GM19438 (cell line): ENCODE data around the gene ZNF784.

ENCODE experiments used
- ATAC-seq: cut with Tn5 transposase; IDR thresholded peaks from one replicate; pipeline ENCODE4 v1.9.1; 2021; ENCODE audit warnings: low read depth; ENCODE audit not compliant: unreplicated experiment

The ZNF784 gene, protein sequence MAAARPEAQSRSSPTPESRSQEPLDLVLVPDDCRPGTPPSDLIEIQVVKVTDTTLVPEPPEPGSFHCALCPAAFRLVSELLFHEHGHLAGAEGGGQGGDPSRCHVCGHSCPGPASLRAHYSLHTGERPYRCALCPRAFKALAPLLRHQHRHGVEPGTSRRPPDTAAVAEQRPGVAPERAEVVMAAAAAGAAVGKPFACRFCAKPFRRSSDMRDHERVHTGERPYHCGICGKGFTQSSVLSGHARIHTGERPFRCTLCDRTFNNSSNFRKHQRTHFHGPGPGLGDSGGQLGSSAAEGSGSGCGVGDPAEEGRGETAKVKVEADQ

DNA sequence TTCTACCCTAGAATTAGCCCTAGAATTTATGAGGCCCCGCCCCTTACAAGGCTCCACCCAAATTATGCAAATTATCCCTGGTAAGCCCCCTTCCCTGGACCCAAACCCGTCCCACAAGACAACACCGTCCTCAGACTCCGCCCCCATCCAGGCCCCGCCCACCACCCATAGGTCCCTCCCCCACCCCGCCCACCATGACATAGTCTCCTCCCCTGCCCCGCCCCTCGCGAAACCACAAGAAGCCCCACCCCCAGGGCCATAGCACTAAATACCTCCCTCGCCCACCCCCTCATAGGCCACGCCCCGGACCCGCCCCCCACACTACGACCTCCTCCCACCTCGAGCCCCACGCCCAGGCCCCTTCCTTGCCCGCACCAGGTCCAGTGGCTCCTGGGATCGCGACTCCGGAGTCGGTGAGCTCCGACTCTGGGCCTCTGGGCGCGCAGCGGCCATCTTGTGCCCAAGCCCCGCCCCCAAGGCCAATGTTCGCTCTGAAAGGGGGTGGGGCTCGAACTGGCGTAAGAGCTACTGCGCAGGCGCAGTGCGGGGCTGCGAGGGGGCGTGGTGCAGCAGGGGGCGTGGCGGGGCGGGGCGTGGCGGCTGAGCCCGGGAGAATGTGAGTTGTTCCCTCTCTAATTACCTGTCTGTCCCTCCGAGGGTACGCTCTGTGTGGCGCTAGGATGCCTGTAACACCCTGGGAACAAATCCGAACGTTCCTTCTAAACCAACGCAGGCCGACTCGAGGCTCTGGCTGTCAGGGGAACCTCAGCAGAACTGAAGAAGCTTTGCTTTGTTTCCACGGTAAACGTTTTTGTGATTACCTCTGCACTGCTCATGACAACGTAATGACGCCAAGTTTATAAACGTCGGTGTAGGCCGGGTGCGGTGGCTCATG, at the start of gene ZNF784:
ZNF784 (minus strand) TSS at position 458 of the 895 bp plus-strand sequence; CDS start at position 453, 5 bp downstream.
- no peak for ATAC-seq

DNA sequence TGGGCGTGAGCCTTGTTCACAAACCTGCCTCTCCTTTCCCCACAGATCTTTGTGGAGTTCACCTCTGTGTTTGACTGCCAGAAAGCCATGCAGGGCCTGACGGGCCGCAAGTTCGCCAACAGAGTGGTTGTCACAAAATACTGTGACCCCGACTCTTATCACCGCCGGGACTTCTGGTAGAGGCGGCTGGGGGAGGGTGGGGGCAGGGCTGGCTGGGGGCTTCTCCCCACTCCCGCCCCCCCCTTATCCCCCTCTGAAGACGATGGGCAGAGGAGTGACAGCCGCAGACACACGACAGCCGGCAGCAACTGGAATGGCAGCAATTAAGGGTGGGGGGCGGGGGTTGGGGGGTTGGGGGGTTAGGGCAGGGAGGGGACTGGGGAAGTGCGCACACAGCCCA, 49.5 kb upstream of the ZNF784 start:
- no peak for ATAC-seq

DNA sequence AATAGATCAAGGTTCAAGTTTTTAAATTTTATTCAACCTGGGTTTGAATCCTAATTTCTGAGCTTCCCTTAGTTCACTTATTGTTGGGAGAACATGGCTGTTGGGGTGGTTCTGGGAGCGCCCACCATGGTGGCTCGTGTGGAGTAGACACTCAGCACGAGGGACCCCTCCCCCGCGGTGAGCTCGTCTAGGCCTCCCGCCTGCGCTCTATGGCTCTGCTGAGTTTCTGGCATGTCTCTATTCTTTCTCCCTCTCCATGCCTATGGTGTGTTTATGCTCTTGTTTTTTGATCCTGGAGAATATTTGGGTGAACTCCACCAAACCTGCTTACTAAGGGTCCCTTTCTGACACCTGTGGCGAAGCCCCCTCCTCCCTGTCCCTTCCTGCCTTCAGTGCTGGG, 49.1 kb upstream of the ZNF784 start:
- ATAC-seq: no peak

DNA sequence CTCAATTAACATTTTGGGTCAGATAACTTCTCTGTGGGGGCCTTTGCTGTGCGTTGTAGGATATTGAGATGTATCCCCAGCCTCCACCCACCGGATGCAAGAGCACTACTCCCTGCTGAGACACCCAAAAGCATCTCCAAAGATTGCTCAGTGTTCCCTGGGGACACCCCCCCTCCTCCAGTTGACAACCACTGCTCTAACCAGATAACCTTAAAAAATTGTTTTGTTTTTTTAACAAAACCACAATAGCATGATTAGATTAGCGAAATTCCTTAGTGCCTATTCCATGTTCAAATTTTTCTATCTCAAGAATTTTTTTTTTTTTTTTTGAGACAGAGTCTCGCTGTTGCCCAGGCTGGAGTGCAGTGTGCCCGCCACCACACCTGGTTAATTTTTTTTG, 48.1 kb upstream of the ZNF784 start:
- no peak for ATAC-seq

DNA sequence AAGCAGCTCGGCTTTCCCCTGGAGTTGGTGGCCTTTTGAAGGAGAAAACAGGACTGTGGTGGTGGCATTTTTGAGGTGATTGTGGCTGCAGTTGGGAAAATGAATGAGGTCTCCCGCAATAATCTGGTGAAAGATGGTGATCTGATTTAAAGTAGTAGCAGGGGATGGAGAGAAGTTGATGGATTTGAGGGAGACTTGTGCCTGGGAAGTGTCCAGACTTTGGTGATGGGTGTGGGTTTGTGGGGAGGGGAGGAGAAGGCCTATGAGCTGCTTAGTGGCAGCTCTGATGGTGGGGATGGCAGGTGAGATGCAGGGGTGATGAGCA, 46.6 kb upstream of the ZNF784 start:
- no peak for ATAC-seq

DNA sequence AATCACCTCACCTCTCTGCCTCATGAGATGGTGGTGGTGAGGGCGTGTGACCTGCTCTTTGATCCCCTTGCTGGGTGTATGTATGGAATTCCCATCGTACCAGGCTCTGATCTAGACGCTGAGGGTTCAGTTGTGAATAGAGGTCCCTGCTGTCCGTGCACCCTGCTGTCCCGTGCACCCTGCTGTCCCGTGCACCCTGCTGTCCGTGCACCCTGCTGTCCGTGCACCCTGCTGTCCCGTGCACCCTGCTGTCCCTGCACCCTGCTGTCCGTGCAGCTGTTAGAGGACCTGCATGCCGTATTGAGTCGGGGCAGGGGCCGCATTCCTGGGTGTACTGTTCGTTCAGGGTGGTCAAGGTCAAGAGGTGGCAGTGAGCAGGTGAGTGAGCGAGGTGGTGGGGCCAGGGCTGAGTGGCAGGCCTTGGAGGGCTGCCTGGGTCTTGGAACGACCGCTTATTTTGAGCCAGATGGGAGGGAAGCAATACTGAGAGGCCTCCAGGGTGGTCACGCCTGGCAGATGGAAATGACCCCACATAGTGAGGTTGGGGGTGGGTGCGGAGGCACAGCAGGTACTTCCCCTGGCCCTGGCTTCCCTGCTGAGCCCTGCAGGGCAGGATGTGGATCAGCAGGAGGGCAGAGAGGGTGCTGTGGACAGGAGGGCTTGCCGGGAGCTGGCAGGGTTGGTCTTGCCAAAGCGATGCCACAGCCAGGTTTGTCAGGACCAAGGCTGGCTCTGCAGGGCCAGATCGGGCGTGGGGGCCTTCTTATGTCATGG, 46.1 kb upstream of the ZNF784 start:
- ATAC-seq: no peak

DNA sequence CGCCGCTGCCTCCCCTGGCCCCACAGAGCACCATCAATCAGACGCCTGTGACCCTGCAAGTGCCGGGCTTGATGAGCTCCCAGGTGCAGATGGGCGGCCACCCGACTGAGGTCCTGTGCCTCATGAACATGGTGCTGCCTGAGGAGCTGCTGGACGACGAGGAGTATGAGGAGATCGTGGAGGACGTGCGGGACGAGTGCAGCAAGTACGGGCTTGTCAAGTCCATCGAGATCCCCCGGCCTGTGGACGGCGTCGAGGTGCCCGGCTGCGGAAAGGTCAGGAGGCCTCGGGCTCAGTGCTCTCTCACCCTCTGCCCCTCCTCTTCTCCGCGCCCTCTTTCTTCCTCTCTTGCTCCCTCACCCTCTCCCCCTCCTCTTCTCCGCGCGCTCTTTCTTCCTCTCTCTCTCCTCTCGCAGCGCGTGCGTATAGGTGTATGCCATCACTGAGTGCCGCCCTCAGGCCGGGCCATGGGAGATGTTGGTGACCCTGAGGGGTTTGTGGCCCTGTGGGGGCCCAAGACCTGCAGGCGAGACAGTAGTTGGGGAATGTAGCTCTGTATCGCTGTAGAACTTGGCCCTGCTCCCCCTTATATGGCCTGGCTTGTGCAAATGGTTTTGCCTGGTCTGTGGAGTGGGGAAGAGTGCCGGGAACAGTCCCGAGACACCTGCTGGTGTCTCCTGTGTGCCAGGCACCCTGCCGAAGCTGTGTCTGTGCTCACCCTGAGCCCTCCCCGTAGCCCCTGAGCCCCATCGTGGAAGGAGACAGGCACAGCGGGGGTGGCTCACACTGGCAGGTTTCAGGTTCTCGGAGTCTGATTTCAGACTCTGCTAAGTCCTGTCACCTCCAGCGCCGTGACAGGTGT, 45.3 kb upstream of the ZNF784 start:
- no peak for ATAC-seq

DNA sequence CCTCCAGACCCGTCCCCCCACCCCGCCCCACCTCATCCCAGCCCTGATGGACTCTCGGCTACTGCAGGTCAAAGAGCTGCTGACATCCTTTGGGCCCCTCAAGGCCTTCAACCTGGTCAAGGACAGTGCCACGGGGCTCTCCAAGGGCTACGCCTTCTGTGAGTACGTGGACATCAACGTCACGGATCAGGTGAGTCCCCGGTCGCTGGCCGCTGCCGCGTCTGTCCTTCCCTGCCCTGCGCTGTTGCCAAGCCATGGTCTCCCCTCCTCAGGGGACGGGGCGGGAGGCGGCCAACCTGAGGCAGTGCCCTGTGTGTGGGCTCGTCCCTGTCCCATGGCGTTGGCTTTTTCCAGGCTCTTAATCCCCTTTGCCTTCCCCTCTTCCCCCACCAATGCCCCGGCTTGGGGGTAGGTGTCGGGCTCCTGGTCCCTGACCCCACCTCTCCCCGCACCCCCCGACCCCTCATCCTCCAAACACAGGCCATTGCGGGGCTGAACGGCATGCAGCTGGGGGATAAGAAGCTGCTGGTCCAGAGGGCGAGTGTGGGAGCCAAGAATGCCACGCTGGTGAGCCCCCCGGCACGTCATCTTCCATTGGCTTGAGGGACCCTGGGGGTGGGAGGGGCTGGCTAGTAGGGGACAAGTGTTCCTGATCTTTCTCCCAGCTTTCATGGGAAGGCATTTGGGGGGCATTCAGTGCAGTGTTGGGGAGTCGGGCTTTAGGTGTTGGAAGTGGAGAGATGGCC, 44.4 kb upstream of the ZNF784 start:
- no peak for ATAC-seq

DNA sequence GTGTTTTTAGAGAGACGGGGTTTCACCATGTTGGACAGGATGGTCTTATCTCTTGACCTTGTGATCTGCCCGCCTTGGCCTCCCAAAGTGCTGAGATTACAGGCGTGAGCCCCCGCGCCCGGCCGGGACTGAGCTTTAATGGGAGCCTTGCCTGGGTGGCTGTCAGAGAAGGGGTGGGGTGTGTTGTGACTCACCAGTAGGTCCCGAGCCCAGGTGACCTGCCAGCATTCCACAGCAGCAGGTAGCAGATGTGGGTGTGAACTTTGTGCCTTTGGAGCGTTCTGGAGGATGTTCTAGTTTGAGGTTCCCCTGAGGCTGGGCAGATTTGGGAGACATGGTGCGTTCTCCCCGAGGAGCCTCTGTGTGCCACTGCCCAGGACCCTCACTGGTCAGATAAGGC, 43.6 kb upstream of the ZNF784 start:
- no peak for ATAC-seq

DNA sequence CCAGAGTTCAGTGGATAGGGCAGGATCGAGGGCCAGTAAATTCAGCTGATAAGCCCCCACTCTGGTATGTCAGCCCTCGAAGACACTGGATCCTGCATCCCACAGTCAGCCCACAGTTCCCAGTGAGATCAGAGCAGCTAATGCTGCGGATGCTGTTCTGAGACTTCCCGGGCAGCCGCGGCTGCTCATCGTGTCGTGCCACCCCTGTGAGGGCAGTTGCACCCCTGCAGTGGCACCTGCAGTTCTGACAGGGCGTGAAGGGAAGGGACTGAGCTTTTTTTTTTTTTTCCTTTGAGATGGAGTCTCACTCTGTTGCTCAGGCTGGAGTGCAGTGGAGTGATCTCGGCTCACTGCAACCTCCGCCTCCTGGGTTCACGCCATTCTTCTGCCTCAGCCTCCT, 43.1 kb upstream of the ZNF784 start:
- no peak for ATAC-seq

DNA sequence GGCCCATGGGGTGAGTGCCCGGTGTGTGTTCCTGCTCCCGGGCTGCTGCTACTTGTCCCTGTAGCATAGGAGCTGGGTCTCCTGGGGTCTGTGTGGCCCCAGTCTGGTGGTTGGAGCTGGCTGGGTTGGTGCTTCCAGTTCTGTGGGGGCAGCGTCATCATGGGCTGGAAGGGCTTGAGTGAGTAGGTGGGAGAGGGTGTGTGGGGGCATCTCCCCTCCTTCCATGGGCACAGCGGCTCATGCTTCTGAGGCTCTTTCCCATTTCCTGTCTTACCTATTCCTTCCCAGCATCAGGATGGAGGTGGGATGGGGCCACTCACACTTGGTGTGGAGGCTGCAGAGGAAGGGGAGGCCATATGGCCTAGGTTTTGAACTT, 42.6 kb upstream of the ZNF784 start:
- no peak for ATAC-seq

DNA sequence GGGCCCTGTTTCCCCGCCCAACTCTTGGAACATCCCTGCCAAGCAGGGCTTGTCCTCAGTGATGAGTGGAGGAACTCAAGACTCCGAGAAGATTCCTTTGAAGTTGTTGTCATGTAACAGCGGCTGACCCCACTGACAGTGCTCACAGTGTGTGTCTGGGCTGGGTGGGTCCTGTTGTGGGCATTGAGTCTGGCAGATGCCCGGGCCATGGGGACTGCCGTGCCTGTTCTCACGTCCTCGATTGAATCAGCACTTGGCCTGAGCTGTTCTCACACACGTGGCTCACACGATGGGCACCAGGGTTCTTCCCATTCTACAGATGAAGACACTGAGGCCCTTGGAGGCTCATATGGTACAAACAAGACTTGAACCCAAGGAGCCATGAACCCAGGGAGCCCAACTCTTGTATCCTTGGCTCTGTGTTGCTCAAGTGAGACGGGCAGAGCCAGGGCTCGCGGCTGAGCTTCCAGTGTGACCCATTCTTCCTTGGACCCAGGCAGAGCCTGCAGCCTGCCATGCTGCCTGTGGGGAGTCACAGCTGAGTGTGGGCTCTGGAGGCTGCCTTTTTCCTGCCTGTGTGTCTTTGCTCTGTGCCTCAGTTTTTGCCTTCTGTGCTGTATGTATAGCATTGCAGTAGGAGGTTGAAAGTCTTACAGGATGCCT, 42.1 kb upstream of the ZNF784 start:
- ATAC-seq: no peak

DNA sequence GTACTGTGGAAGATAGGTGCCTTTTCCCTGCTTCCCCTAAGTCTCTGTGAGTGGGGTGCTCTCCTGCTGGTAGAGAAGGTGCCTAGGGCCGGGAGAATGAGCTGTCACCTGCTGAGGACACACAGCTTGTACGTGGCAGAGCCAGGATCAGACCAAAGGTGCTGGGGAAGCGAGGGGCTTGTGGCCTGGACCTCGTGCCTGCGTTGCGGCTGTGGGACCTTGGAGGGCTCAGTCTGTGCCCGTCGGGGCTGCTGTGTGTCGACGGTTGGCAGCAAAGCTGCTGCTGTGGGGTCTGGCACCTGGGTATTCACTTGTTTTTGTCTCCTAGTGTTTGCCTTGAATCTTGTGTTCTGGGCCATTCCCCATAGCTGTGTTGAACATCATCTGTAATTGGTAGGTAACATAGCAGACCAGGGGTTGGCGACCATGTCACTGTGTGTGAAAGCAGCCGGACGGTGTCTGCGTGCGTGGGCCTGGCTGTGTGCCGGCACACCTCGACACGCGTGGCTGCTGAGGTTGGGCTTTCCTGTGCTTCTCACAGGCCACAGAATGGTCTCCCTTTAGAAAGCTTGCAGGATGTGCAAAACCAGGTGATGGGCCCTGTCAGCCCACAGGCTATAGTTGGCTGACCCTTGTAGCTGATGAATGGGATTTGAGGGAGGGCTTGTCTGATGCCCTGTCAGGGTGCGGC, 39.6 kb upstream of the ZNF784 start:
- no peak for ATAC-seq

DNA sequence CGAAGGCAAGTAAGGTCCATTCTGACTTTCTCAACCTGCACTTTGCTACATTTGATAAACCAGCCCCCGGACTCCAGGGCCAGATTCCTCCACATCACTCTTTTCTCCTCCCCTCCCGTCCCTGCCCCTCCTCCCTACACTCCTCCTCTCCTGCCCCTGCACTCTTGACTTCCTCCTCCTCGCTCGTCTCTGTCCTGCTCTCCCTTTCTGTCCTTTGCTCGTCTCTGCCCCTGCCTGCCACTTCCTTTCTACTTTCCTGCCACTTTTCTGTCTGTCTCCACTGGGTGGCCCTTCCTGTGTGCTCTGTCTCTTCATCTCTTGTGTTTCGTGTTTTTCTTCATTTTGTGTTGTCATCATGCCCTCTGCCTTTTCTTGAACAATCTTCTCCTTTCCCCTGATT, 37.5 kb upstream of the ZNF784 start:
- ATAC-seq: no peak

DNA sequence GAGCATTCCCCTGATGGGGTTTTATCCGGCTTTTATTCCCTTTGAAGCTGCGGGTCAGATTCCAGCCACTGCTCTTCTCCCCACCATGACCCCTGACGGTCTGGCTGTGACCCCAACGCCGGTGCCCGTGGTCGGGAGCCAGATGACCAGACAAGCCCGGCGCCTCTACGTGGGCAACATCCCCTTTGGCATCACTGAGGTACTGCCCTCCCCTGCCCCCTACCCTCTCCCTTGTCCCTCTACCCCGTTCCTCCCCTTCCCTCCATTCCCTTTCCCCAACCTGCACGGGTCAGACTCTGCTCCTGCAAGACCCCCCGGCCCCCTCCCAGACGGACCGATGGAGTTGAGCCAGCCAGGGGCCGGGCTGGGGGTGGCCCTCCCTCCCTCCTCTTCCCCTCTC, 36.6 kb upstream of the ZNF784 start:
- ATAC-seq: no peak

DNA sequence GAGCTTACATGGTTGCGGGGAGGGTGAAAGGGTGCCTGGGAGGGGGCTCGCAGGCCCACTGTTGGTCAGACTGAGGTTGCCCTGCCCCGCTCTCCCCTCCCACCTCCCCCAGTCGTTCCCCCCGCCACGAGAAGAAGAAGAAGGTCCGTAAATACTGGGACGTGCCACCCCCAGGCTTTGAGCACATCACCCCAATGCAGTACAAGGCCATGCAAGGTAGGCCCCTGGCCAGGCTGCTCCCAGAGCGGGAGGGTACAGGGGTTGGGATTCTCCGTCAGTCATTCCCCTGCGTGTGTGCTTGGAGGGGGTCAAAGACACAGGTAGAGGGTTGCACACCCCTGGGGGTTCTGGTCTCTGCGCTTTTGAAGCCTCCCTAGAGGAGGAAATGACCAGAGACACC, 36.0 kb upstream of the ZNF784 start:
- ATAC-seq: no peak

DNA sequence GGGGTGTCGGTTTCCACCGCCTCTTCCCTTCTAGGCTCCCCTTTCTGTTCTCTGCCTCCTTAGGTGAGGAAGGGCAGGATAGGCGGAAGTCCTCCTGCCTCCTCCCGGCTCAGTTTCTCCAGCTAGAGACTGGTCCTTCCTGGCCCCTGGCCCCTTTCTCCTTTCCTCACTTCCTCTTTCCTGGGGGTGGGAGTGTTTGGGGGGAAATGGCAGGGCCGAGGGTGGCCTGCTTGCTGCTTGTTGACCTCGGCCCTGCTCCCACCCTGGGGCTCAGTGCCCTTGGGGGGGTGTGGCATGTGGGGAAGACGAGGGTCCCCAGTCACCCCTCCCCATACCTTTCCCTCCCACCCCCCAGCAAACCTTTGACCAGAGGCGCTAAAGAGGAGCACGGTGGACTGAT, 35.5 kb upstream of the ZNF784 start:
- no peak for ATAC-seq

DNA sequence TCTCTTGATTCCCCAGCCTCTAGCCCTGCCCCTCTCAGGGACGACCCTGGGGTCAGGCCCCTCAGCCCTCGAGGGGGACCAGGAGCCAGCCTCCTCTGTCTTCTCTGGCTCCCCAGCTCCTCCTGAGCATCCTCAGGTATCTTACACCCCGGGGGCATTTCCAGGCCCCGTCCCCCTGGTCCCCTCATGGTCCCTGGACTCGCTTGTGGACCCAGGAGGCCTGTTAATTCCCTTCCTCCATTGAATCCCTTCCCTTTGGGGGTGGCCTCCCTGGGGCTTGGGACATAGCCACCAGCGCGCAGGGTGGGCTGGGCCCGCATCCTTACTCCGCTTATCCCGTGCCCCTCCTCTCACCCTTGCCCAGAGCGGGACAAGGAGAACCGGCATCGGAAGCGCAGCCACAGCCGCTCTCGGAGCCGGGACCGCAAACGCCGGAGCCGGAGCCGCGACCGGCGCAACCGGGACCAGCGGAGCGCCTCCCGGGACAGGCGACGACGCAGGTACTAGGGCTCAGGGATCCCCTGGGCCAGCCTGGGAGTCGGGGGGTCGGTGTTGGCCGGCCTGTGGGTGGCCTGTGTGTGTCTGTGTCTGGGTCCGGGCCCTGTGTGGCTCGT, 34.6 kb upstream of the ZNF784 start:
- no peak for ATAC-seq
